ENCODE data around the gene TMEM87A.

The TMEM87A gene

GRCh38 chr15:42202653-42203052, 70.6 kb downstream of the TMEM87A start:
- no peak for DNase-seq (ENCODE audit: low spot score)

GRCh38 chr15:42201801-42202200, 71.4 kb downstream of the TMEM87A start:
- DNase-seq (ENCODE audit: low spot score) = no peak

- DNase-seq (ENCODE audit: low spot score) = no peak
Measured at GRCh38 chr15:42199126-42199525, 74.1 kb downstream of the TMEM87A start.

- DNase-seq (ENCODE audit: low spot score) = no peak
Measured at GRCh38 chr15:42198516-42198915, 74.7 kb downstream of the TMEM87A start.

- no peak for DNase-seq (ENCODE audit: low spot score)
Measured at GRCh38 chr15:42194513-42194912, 78.7 kb downstream of the TMEM87A start.

- no peak for DNase-seq (ENCODE audit: low spot score)
Measured at GRCh38 chr15:42193383-42193782, 79.8 kb downstream of the TMEM87A start.

- DNase-seq (ENCODE audit: low spot score) = no peak
Measured at GRCh38 chr15:42191610-42192346, 81.5 kb downstream of the TMEM87A start.

- no peak for DNase-seq (ENCODE audit: low spot score)
Measured at GRCh38 chr15:42190370-42190769, 82.9 kb downstream of the TMEM87A start.

GRCh38 chr15:42185801-42186200, 87.4 kb downstream of the TMEM87A start:
- no peak for DNase-seq (ENCODE audit: low spot score)

- DNase-seq (ENCODE audit: low spot score) = no peak
Measured at GRCh38 chr15:42184736-42185135, 88.5 kb downstream of the TMEM87A start.

GRCh38 chr15:42184296-42184695, 88.9 kb downstream of the TMEM87A start:
- peak; percentile 68 for DNase-seq (ENCODE audit: low spot score)

GRCh38 chr15:42182961-42183360, 90.3 kb downstream of the TMEM87A start:
- peak; percentile 33 for DNase-seq (ENCODE audit: low spot score)

- no peak for DNase-seq (ENCODE audit: low spot score)
Measured at GRCh38 chr15:42182328-42182886, 90.8 kb downstream of the TMEM87A start.

GRCh38 chr15:42178056-42178455, 95.2 kb downstream of the TMEM87A start:
- no peak for DNase-seq (ENCODE audit: low spot score)

- DNase-seq (ENCODE audit: low spot score) = no peak
Measured at GRCh38 chr15:42175671-42176070, 97.6 kb downstream of the TMEM87A start.

- DNase-seq (ENCODE audit: low spot score) = no peak
Measured at GRCh38 chr15:42172475-42172874, 100.8 kb downstream of the TMEM87A start.

GRCh38 chr15:42171795-42172194, 101.4 kb downstream of the TMEM87A start:
- DNase-seq (ENCODE audit: low spot score) = no peak

- DNase-seq (ENCODE audit: low spot score) = peak; percentile 16
Measured at GRCh38 chr15:42171122-42171521, 102.1 kb downstream of the TMEM87A start.

GRCh38 chr15:42166225-42166940, 106.8 kb downstream of the TMEM87A start:
- DNase-seq (ENCODE audit: low spot score) = no peak

GRCh38 chr15:42165106-42165505, 108.1 kb downstream of the TMEM87A start:
- no peak for DNase-seq (ENCODE audit: low spot score)

- no peak for DNase-seq (ENCODE audit: low spot score)
Measured at GRCh38 chr15:42163947-42164550, 109.2 kb downstream of the TMEM87A start.

GRCh38 chr15:42163291-42163690, 109.9 kb downstream of the TMEM87A start:
- DNase-seq (ENCODE audit: low spot score) = no peak

Measured in pons (tissue), 1 donor.